Activated CD8-positive, alpha-beta memory T cell treated with anti-CD3 and anti-CD28 coated beads for 36 hours (primary cell): ENCODE measurements around the gene GSK3A. TPM values are rescaled to one million over a fixed set of nuclear protein-coding genes. Genes with fewer than 3 reads are reported as not detected.

Source experiments
- CTCF ChIA-PET: fragments of 350-600 bp; sonication (Branson Sonifier 250); formaldehyde crosslinking; loops from one replicate; lab custom pipeline; 2021; ENCODE audit warnings: antibody characterized with exemption; lab: Charles Lee
- POLR2A ChIA-PET: fragments of 350-600 bp; sonication (Branson Sonifier 250); formaldehyde crosslinking; loops from one replicate; lab custom pipeline; 2021; ENCODE audit warnings: antibody characterized with exemption; lab: Charles Lee
- total RNA-seq, 2 experiments: library from RNA; stranded (reverse); gene quantifications; one replicate each; pipeline ENCODE4 v1.2.3, GENCODE V29; 2021

Gene GSK3A
- total RNA-seq, result 10 to 100 TPM; 50.3 to 50.8 TPM

DNA sequence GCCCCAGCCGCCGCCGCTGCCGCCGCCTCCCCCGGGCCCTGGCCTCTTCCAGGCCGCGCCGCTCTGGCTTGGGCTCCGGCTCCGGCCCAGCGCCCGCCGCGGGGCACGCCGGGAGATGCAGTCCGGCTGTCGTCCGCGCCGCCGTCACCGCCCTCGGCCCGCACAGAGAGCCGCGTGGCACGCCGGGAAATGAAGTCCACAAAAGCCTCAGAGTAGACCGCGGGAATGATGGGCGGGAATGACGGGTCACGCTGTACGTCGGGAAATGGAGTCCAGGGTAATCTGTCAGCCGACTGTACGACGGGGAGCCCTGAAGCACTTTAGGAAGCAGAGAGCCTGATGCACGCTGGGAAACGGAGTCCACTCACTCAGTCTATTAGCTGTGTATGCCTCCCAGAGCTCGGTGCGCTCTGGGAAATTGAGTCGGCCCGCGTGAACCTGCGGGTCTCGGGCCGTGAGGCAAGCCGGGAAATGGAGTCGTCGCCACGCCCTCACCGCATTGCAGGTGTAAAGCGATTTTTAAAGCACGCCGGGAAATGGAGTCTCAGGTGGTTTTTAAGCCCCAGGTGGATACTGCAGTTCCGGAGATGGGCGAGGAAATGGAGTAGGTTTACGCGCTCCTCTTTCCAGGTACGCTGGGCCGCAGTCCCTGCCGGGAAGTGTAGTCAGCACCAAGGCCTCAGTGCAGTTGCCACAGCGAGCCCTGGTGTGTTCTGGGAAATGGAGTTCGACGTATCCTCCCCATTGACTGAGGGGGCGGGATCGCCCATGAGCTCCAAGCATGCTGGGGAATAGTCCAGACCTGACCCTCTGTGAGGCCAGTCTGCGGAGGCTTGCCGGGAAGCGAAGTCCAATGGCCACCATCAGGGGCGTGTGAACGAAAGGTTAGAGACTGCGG is at the start of gene GSK3A:
GSK3A (minus strand) TSS at position 91 of the 898 bp plus-strand sequence. CDS start 137 bp downstream, outside the sequence.
- CTCF ChIA-PET, result interaction anchor here (0.5 to 7.1 kb wide), 6 partner anchors 13 to 95 kb away, joined by 3 to 50 read pairs (median 4); no protein-coding TSS in a partner anchor
- POLR2A ChIA-PET, result interaction anchor here (0.9 to 1.9 kb wide), 5 partner anchors 9 to 40 kb away, joined by 3 to 10 read pairs (median 7); partner anchors contain the start of gene ZNF526

DNA sequence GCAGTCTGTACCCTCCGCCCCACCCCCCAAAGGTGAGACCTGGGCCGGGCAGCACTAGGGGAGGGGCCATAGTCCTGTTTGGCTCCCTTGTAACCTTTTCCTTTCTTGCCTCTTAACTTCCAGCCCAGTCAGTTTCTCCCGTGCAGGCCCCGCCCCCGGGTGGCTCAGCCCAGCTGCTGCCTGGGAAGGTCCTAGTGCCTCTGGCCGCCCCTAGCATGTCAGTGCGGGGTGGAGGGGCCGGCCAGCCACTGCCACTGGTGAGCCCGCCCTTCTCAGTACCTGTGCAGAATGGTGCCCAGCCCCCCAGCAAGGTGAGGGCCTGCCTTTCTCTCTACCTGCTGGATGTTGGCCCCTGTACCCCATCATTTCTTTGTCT is 49.0 kb upstream of the GSK3A start:
- ChIA-PET POLR2A (no interaction called here), CTCF (interaction anchor here (0.9 to 1.1 kb wide), 2 partner anchors 9 to 100 kb away, joined by 3 to 4 read pairs; no protein-coding TSS in a partner anchor)

DNA sequence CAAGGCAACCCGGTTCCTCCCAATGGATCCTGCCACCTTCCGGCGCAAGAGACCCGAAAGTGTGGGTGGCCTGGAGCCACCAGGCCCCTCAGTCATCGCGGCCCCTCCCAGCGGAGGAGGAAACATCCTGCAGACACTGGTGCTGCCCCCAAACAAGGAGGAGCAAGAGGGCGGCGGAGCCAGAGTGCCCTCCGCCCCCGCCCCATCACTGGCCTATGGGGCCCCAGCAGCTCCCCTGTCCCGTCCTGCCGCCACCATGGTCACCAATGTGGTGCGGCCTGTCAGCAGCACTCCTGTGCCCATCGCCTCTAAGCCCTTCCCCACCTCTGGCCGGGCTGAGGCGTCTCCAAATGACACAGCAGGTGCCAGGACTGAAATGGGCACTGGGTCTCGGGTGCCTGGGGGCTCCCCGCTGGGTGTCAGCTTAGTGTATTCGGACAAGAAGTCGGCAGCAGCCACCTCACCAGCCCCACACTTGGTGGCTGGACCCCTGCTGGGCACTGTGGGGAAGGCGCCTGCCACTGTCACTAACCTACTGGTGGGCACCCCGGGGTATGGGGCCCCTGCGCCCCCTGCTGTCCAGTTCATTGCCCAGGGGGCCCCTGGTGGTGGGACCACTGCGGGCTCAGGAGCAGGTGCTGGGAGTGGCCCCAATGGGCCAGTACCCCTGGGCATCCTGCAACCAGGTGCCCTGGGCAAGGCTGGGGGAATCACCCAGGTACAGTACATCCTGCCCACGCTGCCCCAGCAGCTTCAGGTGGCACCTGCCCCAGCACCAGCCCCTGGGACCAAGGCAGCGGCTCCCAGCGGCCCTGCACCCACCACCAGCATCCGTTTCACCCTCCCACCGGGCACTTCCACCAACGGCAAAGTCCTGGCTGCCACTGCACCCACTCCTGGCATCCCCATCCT is 48.4 kb upstream of the GSK3A start:
- CTCF ChIA-PET, result interaction anchor here (0.9 to 1.1 kb wide), 2 partner anchors 10 to 28 kb away, joined by 3 to 4 read pairs; no protein-coding TSS in a partner anchor
- POLR2A ChIA-PET, result no interaction called here

DNA sequence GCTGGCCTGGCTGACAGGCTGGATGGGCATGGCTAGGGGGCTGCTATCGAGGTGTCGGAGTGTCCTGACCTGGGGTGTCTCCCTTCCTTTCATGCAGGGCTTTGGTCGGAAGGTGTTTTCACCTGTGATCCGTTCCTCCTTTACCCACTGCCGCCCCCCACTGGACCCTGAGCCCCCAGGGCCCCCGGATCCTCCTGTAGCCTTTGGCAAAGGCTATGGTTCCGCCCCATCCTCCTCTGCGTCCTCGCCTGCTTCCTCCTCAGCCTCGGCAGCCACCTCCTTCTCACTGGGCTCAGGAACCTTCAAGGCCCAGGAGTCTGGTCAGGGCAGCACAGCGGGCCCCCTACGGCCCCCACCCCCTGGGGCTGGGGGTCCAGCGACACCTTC is 47.7 kb upstream of the GSK3A start:
- ChIA-PET CTCF (interaction anchor here (1.1 to 2.4 kb wide), 3 partner anchors 10 to 34 kb away, joined by 3 to 7 read pairs (median 3); no protein-coding TSS in a partner anchor), POLR2A (no interaction called here)

DNA sequence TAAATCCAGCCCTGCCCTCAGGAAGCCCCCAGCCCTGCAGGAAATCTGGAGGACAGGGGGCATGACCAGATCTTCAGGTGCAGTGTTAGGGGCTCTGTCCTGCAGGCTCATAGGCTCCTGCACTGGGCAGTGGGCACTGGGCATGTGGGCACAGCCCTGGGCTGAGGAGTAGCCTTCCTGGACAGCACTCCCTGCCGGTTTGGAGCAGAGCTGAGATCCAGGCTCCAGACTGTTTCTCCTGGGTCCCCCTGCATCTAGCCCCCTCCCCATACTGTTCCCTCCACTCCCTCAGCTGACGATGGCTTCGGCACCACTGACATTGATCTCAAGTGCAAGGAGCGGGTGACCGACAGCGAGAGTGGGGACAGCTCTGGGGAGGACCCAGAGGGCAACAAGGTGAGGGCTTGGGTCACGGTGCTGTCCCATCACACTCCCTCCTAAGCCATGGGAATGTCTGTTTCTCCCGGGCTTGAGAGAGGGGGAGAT is 47.2 kb upstream of the GSK3A start:
- ChIA-PET CTCF (interaction anchor here (1.1 to 2.4 kb wide), 3 partner anchors 10 to 33 kb away, joined by 3 to 7 read pairs (median 3); no protein-coding TSS in a partner anchor), POLR2A (no interaction called here)

DNA sequence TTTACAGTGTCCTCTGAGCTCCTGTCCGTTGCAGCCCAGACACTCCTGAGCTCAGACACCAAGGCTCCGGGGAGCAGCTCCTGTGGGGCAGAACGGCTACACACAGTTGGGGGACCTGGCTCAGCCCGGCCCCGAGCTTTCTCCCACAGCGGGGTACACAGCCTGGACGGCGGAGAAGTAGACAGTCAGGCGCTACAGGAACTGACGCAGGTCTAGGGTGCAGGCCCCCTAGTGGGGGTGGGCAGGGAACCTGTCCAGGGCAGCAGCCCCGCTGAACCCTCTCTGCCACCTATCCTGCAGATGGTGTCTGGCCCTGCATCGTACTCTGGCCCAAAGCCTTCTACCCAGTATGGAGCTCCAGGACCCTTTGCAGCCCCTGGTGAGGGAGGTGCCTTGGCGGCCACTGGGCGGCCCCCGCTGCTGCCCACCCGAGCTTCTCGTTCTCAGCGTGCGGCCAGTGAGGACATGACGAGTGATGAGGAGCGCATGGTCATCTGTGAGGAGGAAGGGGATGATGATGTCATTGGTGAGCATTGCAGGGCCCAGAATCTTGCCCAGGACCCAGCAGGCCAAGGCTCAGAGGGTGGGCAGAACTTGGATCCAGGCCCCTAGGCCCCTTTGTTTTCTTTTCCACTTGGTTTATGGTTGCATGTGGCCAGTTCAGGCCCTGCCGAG is 46.6 kb upstream of the GSK3A start:
- POLR2A ChIA-PET, result interaction anchor here (0.5 kb wide), 1 partner anchor 33 kb away, joined by 3 read pairs; no protein-coding TSS in a partner anchor
- CTCF ChIA-PET, result interaction anchor here (0.6 to 2.4 kb wide), 5 partner anchors 8 to 58 kb away, joined by 3 to 10 read pairs (median 4); no protein-coding TSS in a partner anchor

DNA sequence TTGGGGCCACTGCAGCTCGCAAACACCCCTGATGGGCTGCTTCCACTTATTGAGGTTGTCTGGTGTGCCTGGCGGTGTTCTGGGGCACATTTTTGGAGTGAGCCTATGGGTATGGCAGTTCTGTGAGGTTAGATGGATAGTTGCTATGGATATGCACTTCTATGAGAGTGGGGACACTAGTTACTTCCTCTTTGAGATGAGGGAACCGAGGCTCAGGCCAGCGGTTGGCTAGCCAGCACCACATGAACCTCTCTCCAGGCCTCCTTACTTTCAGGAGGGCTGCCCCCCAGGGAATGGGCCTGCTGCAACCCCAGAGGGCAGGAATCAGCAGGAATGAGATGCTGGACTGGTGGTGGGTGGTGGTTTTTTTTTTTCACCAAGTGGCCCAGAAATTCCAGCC is 46.0 kb upstream of the GSK3A start:
- ChIA-PET POLR2A (interaction anchor here (0.5 kb wide), 1 partner anchor 32 kb away, joined by 3 read pairs; no protein-coding TSS in a partner anchor), CTCF (interaction anchor here (0.6 to 2.4 kb wide), 4 partner anchors 9 to 59 kb away, joined by 3 to 10 read pairs (median 6); partner anchors contain the start of gene PRR19)

DNA sequence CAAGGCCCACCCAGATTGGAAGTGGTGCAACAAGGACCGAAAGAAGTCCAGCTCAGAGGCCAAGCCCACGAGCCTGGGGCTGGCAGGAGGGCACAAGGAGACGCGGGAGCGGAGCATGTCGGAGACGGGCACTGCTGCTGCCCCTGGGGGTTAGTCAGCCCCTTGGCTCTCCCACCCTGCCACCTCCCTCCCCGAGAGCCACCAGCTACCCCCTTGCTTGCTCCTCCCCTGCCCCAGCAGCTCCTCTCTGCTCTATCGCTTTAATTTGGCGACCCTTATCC is 45.4 kb upstream of the GSK3A start:
- ChIA-PET POLR2A (no interaction called here), CTCF (interaction anchor here (1.1 to 2.4 kb wide), 3 partner anchors 8 to 14 kb away, joined by 3 to 10 read pairs (median 7); partner anchors contain the start of gene PRR19)

DNA sequence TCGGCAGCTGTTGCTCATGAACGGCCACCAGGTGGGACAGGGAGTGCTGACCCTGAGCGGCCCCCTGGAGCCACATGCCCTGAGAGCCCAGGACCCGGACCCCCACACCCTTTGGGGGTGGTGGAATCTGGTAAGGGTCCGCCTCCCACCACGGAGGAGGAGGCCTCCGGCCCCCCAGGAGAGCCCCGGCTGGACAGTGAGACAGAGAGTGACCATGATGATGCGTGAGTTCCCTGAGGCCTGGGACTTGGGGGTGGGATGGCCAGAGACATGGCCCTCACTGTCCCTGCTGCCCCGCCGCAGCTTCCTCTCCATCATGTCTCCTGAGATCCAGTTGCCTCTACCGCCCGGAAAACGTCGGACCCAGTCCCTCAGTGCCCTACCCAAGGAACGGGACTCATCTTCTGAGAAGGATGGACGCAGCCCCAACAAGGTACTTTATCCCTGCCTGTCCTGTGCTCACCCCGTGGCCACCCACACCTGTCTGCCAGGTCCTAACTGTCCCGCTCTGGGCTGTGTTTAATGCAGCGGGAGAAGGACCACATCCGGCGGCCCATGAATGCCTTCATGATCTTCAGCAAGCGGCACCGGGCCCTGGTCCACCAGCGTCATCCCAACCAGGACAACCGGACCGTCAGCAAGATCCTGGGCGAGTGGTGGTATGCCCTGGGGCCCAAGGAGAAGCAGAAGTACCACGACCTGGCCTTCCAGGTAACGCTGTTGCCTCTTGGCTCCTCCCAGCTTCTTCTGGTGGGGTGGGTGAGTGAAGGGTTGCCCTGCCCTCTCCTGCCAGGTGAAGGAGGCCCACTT is 44.8 kb upstream of the GSK3A start:
- POLR2A ChIA-PET, result no interaction called here

DNA sequence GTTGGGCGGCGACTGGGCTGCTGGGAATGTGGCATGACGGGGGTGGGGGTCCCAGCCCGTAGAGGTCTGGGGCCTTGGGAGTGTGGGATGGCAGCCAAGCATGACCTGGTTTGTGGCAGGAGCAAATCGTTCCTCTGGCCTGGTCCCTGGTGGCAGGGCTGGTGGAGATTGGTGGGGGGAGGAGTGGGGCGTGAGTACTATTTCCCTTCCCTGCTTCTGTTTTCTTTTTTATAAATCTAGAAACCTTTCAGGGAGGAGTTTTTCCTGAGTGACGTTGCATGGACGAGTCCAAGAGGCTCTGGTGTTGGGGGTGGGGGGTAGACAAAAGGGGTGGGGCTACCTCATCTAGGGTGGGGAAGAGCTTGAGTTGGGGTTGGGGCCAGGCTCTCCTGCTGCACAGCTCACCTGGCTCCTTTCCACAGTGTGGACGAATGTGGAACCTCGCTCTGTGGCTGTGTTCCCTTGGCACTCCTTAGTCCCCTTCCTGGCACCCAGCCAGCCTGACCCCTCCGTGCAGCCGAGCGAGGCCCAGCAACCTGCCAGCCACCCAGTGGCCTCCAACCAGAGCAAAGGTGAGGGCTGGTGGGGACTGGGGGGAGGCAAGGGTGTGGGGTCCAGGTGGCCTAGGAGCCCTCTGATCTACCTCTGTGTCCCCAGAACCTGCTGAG is 44.1 kb upstream of the GSK3A start:
- CTCF ChIA-PET, result no interaction called here
- POLR2A ChIA-PET, result no interaction called here

More for the DNA sequence above, 44.8 kb upstream of the GSK3A start:
- CTCF ChIA-PET, result interaction anchor here (1.1 to 1.9 kb wide), 2 partner anchors 10 to 15 kb away, joined by 3 to 10 read pairs; partner anchors contain the start of gene PRR19

DNA sequence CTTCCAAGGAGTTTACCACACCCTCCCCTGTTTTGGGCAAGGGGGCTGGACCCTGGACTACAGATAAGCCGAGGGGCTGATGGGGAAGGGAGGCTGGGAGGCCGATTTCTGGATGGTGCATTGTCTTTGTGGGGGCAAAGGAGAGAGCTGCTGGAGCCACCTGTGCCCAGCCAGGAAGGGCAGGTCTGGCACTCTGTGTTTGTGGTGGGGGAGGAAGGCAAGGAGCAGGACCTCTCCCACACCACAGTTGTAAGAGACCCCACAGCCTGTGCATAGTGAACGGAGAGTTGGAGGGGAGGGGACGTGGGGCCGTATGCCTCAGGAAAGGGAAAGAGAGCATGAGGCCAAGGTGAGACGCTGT is 43.6 kb upstream of the GSK3A start:
- POLR2A ChIA-PET, result no interaction called here
- CTCF ChIA-PET, result no interaction called here

DNA sequence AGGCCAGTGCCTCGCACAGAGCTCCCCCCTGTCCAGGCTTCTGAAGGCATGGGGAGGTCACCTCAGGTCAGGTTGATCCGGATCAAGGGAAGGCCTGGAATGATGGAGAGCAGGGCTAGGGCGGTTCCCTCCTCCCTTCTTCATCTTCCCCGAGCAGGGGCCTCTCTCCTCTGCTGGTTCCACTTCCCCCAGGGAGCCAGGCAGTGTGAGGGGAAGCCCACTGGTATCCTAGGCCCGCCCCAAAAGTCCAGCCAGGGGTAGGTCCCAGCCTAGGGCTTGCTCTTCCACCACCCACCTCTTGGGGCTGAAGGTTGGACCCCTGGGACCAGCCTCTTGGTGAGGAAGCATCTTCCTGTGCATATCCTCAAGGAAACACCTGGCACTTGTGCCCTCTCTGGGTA is 43.1 kb upstream of the GSK3A start:
- ChIA-PET POLR2A (interaction anchor here (1.1 kb wide), 1 partner anchor 41 kb away, joined by 3 read pairs; no protein-coding TSS in a partner anchor), CTCF (interaction anchor here (1.2 kb wide), 2 partner anchors 19 to 34 kb away, joined by 3 to 4 read pairs; no protein-coding TSS in a partner anchor)

DNA sequence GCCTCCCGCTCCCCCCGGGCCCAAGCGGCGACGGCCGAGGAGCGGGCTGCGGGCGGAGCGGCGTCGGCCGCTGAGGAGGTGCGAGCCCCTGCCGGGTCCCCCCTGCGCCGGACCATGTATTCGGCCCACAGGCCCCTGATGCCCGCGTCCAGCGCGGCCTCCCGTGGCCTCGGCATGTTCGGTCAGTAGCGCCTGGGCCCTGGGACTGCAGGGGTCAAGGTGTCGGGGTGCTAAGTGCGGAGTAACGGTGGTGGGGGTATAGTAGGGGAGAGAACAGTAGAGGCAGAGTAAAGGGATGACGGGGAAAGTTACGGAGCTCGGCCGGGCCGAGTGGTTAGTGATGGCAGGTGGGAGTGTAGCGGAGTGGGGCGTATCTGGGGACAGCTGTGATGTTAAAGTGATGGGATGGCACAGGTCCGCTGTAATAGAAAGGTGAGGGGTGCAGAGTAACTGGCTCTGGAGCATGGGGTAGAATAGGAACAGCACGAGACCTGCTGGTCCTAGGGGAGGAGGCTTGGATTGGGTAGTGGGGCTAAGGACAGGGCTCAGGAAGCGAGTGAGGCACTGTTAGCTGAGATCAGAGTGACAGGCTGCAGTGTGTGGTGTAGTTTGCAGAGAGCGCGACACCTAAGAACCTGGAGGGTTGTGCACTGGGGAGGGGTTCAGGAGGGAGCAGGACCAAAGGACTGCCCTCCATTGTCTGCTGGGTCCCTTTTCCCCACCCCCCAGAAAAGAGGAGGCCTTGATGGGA is 42.4 kb upstream of the GSK3A start:
- CTCF ChIA-PET, result interaction anchor here (0.6 to 1.2 kb wide), 3 partner anchors 15 to 34 kb away, joined by 3 to 4 read pairs (median 4); no protein-coding TSS in a partner anchor
- POLR2A ChIA-PET, result interaction anchor here (1.1 to 1.2 kb wide), 2 partner anchors 14 to 40 kb away, joined by 3 to 5 read pairs; no protein-coding TSS in a partner anchor

DNA sequence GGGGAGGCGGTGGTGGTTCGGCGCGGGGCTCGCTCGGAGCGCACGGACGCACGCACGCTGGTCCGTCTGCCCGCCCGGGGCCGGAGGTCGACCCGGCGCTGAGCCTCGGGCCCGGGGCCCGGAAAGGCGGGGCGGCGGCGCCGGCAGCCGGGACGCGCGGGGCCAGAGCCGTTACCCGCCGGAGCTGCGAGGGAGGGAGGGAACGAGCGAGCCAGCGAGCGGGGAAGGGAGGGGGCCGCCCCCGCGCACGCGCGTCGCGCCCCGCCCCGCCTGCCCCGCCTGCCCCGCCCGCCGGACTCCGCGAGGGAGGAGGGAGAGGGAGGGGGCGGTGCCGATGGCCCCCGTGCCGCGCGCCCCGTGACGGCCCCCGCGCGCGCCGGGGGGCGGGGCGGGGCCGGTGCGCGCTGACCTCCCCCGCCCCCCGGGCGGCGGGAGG is 41.7 kb upstream of the GSK3A start:
- CTCF ChIA-PET, result interaction anchor here (0.6 to 1.2 kb wide), 3 partner anchors 15 to 33 kb away, joined by 3 to 4 read pairs (median 4); no protein-coding TSS in a partner anchor
- POLR2A ChIA-PET, result interaction anchor here (1.2 kb wide), 1 partner anchor 14 kb away, joined by 5 read pairs; no protein-coding TSS in a partner anchor

DNA sequence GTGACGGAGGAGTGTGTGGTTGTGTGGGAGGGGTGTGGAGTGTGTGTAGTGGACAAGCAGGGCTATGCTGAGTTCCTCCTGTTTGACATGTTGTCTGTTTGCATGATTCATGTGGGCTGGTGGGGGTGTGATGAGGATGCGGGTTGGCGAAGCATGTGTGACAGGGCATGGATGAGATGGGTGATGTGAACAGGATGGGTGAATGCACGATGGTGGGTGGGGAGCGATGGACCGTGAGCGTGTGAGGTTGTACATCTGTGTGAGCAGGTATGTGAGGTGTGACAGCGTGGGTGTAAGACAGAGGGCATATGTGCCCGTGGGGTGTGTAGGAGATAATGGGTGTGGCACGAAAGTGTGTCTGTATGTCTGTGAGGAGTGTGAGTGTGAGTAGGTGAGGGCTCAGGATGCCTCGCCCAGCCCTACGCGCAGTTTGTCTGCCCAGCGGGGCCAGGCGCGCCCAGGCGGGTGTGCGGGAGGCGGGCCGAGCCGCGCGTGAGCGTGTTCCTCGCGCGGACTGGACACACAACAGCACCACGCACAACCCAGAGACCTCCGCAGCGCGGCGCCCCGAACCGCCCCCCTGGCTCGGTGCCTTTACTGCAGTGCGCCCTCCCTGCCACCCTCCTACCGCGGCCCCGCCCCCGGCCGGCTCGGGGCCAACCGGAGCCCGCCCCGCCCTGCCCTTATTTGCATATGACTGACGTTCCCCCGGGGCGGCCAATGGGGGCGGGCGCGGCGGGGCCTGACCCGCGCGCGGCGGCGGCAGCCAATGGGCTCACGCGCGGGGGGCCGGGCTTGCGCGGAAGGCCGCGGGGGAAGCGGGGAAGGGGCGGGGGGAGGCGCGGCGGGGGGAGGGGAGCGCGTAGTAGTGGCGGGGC is 41.0 kb upstream of the GSK3A start:
- ChIA-PET POLR2A (interaction anchor here (1.0 kb wide), 2 partner anchors 12 to 41 kb away, joined by 3 to 4 read pairs; partner anchors contain the start of gene GSK3A), CTCF (interaction anchor here (0.5 to 4.8 kb wide), 4 partner anchors 11 to 174 kb away, joined by 3 to 50 read pairs (median 6); partner anchors contain the start of gene GSK3A)
